BE2C (cell line): Measurements from ENCODE around the gene PCDHB12.
"Not testable (repeated sequence)": the region's sequence is repeated elsewhere in the genome, so short reads cannot be mapped to it uniquely, and the experiment has no call there.

Experiments
- DNase-seq: peaks from one replicate; pipeline ENCODE4 v3.0.0-alpha.2; 2020
- H3K27me3 ChIP-seq: fragments of 250-450 bp; sonication (Bioruptor Pico); 2 replicates; pipeline ENCODE4 v1.5.1; 2020; ENCODE audit warnings: mild to moderate bottlenecking
- H3K36me3 ChIP-seq: fragments of 250-450 bp; sonication (Bioruptor Pico); 2 replicates; pipeline ENCODE4 v1.5.1; 2020; ENCODE audit warnings: mild to moderate bottlenecking
- H3K4me1 ChIP-seq: fragments of 250-450 bp; sonication (Bioruptor Pico); 2 replicates; pipeline ENCODE4 v1.5.1; 2020
- H3K4me3 ChIP-seq: 2 replicates; pipeline ENCODE4 v1.5.1; 2011; ENCODE audit warnings: low read depth, low read length
- H3K9me3 ChIP-seq: fragments of 250-450 bp; sonication (Bioruptor Pico); 2 replicates; pipeline ENCODE4 v1.5.1; 2020
- TF ChIP-seq, protein P1 (sequence below): IDR thresholded peaks from 2 replicates; pipeline ENCODE4 v1.5.1; 2012; ENCODE audit warnings: mild to moderate bottlenecking, low read depth, low read length

The PCDHB12 gene

DNA sequence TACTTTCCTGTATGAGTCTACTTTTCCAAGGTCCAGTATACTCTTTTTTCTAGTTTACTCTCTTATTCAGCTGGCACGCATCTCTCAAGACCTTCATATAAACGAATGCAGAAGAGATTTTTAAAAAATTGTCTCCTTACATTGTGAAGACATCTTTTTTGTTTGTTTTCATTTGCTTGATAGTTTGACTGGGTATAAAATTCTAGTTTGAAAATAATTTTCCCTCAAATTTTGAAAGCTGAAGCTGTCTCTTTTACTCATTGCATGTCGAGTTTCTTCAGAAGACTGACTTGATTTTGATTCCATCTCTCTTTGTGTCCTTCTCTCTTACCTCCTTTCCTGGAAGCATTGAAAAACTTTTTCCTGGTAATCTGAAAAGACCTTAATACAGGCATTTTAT lies 12.2 kb upstream of the PCDHB12 start:
- no peaks in the 10 kb centered on the region for H3K27me3 ChIP-seq
- TF ChIP-seq, protein P1, sequence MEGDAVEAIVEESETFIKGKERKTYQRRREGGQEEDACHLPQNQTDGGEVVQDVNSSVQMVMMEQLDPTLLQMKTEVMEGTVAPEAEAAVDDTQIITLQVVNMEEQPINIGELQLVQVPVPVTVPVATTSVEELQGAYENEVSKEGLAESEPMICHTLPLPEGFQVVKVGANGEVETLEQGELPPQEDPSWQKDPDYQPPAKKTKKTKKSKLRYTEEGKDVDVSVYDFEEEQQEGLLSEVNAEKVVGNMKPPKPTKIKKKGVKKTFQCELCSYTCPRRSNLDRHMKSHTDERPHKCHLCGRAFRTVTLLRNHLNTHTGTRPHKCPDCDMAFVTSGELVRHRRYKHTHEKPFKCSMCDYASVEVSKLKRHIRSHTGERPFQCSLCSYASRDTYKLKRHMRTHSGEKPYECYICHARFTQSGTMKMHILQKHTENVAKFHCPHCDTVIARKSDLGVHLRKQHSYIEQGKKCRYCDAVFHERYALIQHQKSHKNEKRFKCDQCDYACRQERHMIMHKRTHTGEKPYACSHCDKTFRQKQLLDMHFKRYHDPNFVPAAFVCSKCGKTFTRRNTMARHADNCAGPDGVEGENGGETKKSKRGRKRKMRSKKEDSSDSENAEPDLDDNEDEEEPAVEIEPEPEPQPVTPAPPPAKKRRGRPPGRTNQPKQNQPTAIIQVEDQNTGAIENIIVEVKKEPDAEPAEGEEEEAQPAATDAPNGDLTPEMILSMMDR, result no peak
- no peaks in the 10 kb centered on the region for H3K4me1 ChIP-seq
- no peaks in the 10 kb centered on the region; the same call in 1 of the 2 replicates for H3K9me3 ChIP-seq
- no peak overlapping the region for H3K4me3 ChIP-seq
- no peaks in the 10 kb centered on the region for H3K36me3 ChIP-seq
- DNase-seq, result no peak

DNA sequence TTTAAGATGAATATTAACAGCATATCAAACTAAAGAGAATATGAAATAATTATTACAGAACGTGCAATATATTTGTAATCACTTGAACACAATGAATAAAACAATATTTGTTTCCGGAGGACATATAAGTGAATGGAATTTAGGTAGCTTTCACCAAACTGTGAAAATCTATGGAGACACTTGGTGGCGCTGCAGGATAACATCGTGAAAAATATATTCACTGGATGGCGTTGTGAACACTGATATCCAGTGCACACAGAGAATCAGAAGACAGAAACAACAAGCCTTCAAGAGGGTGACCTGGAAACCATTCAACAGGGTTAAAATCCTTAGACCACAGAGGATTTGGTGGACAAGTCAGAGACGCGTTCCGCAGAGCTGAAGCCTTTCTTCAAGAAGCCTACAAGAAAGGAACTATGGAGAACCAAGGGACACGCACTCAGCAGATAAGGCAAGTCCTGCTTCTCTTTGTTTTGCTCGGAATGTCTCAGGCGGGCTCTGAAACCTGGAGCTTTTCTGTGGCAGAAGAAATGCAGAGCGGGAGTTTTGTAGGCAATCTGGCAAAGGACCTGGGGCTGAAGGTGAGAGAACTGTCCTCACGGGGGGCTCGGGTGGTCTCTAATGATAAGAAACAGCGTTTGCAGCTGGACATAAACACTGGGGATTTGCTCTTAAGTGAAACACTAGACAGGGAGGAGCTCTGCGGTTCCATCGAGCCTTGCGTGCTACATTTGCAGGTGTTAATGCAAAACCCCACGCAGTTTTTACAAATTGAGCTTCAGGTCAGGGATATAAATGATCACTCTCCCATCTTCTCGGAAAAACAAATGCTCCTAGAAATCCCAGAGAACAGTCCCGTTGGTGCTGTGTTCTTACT lies 8.9 kb upstream of the PCDHB12 start, which contains the start of gene PCDHB11:
TSS of gene PCDHB11 (plus strand) at position 269 of the 877 bp plus-strand sequence. CDS start at position 417, 148 bp downstream.
- TF ChIP-seq, protein P1, result peak; percentile 51
- no peaks in the 10 kb centered on the region; the same call in 1 of the 2 replicates for H3K9me3 ChIP-seq
- H3K27me3 ChIP-seq, result no peaks in the 10 kb centered on the region
- DNase-seq, result no peak
- H3K4me3 ChIP-seq, result no peak within 1 kb of the TSS
- no peaks in the 10 kb centered on the region for H3K4me1 ChIP-seq
- H3K36me3 ChIP-seq, result no peaks in the 10 kb centered on the region

DNA sequence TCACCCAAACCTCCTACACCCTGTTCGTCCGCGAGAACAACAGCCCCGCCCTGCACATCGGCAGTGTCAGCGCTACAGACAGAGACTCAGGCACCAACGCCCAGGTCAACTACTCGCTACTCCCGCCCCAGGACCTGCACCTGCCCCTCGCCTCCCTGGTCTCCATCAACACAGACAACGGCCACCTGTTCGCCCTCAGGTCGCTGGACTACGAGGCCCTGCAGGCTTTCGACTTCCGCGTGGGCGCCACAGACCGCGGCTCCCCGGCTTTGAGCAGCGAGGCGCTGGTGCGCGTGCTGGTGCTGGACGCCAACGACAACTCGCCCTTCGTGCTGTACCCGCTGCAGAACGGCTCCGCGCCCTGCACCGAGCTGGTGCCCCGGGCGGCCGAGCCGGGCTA lies 7.4 kb upstream of the PCDHB12 start:
- DNase-seq, H3K4me1 ChIP-seq, H3K27me3 ChIP-seq, H3K9me3 ChIP-seq, H3K36me3 ChIP-seq, H3K4me3 ChIP-seq: not testable (repeated sequence)

DNA sequence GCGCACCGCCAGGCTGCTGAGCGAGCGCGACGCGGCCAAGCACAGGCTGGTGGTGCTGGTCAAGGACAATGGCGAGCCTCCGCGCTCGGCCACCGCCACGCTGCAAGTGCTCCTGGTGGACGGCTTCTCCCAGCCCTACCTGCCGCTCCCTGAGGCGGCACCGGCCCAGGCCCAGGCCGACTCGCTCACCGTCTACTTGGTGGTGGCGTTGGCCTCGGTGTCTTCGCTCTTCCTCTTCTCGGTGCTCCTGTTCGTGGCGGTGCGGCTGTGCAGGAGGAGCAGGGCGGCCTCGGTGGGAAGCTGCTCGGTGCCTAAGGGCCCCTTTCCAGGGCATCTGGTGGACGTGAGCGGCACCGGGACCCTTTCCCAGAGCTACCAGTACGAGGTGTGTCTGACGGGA lies 6.9 kb upstream of the PCDHB12 start:
- not testable (repeated sequence) for H3K27me3 ChIP-seq, H3K4me3 ChIP-seq, H3K36me3 ChIP-seq, H3K9me3 ChIP-seq, DNase-seq, H3K4me1 ChIP-seq

DNA sequence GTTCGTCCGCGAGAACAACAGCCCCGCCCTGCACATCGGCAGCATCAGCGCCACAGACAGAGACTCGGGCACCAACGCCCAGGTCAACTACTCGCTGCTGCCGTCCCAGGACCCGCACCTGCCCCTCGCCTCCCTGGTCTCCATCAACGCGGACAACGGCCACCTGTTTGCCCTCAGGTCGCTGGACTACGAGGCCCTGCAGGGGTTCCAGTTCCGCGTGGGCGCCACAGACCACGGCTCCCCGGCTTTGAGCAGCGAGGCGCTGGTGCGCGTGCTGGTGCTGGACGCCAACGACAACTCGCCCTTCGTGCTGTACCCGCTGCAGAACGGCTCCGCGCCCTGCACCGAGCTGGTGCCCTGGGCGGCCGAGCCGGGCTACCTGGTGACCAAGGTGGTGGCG lies 1.8 kb downstream of the PCDHB12 start:
- not testable (repeated sequence) for H3K4me3 ChIP-seq, H3K4me1 ChIP-seq, DNase-seq, H3K36me3 ChIP-seq, H3K27me3 ChIP-seq, H3K9me3 ChIP-seq

DNA sequence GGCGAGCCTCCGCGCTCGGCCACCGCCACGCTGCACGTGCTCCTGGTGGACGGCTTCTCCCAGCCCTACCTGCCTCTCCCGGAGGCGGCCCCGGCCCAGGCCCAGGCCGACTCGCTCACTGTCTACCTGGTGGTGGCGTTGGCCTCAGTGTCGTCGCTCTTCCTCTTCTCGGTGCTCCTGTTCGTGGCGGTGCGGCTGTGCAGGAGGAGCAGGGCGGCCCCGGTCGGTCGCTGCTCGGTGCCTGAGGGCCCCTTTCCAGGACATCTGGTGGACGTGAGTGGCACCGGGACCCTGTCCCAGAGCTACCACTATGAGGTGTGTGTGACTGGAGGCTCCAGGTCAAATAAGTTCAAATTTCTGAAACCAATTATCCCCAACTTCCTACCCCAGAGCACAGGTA lies 2.3 kb downstream of the PCDHB12 start:
- H3K4me3 ChIP-seq, H3K36me3 ChIP-seq, H3K9me3 ChIP-seq, H3K27me3 ChIP-seq, DNase-seq, H3K4me1 ChIP-seq: not testable (repeated sequence)

DNA sequence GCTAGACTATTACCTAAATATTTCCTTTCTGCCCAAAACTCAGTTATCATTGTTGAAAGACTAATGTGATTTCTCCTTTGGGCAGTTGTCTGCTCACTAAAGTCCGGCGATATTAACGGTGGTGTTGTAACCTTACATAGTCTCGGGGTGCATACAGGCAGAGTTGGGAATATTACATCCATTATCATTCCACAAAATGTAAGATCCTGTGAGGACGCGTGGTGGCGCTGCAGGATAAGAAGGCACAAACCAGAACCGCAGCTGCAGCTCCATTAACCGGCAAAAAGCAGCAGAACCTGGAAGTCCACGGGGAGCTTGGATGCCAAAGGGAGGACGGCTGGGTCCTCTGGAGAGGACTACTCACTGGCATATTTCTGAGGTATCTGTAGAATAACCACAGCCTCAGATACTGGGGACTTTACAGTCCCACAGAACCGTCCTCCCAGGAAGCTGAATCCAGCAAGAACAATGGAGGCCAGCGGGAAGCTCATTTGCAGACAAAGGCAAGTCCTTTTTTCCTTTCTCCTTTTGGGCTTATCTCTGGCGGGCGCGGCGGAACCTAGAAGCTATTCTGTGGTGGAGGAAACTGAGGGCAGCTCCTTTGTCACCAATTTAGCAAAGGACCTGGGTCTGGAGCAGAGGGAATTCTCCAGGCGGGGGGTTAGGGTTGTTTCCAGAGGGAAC lies 5.3 kb downstream of the PCDHB12 start, which contains the start of gene PCDHB13:
TSS of gene PCDHB13 (plus strand) at position 264 of the 684 bp plus-strand sequence. CDS start at position 469, 205 bp downstream.
- H3K4me3 ChIP-seq, H3K36me3 ChIP-seq, H3K9me3 ChIP-seq, H3K27me3 ChIP-seq, H3K4me1 ChIP-seq, DNase-seq: not testable (repeated sequence)

DNA sequence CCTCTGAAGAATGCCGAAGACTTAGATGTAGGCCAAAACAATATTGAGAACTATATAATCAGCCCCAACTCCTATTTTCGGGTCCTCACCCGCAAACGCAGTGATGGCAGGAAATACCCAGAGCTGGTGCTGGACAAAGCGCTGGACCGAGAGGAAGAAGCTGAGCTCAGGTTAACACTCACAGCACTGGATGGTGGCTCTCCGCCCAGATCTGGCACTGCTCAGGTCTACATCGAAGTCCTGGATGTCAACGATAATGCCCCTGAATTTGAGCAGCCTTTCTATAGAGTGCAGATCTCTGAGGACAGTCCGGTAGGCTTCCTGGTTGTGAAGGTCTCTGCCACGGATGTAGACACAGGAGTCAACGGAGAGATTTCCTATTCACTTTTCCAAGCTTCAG lies 6.1 kb downstream of the PCDHB12 start:
- not testable (repeated sequence) for H3K9me3 ChIP-seq, H3K36me3 ChIP-seq, H3K4me3 ChIP-seq, H3K27me3 ChIP-seq, DNase-seq, H3K4me1 ChIP-seq

DNA sequence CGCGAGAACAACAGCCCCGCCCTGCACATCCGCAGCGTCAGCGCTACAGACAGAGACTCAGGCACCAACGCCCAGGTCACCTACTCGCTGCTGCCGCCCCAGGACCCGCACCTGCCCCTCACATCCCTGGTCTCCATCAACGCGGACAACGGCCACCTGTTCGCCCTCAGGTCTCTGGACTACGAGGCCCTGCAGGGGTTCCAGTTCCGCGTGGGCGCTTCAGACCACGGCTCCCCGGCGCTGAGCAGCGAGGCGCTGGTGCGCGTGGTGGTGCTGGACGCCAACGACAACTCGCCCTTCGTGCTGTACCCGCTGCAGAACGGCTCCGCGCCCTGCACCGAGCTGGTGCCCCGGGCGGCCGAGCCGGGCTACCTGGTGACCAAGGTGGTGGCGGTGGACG lies 7.0 kb downstream of the PCDHB12 start:
- not testable (repeated sequence) for H3K4me3 ChIP-seq, H3K36me3 ChIP-seq, DNase-seq, H3K27me3 ChIP-seq, H3K9me3 ChIP-seq, H3K4me1 ChIP-seq

DNA sequence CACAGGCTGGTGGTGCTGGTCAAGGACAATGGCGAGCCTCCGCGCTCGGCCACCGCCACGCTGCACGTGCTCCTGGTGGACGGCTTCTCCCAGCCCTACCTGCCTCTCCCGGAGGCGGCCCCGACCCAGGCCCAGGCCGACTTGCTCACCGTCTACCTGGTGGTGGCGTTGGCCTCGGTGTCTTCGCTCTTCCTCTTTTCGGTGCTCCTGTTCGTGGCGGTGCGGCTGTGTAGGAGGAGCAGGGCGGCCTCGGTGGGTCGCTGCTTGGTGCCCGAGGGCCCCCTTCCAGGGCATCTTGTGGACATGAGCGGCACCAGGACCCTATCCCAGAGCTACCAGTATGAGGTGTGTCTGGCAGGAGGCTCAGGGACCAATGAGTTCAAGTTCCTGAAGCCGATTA lies 7.5 kb downstream of the PCDHB12 start:
- not testable (repeated sequence) for H3K9me3 ChIP-seq, H3K36me3 ChIP-seq, DNase-seq, H3K27me3 ChIP-seq, H3K4me1 ChIP-seq, H3K4me3 ChIP-seq
